ENCODE data around the gene IL31.

The IL31 gene

DNA sequence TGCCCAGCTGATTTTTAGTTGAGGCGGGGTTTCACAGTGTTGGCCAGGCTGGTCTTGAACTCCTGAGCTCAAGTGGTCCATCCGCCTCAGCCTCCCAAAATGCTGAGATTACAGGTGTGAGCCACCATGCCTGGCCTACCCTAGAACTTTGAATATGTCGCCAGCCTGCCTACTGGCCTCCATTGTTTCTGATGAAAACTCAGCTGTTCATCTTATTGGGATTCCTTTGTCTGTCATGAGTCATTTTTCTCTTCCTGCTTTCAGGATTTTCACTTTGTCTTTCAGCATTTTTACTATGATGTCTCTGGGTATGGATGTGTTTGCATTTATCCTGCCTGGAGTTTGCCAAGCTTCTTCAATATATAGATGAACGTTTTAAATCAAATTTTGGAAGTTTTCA lies 21.4 kb upstream of the IL31 start:
- H3K4me3 ChIP-seq (ENCODE audit: low read depth, low read length), result no peak overlapping the region
- peaks cover 5% of the 10 kb centered on the region for H3K9me3 ChIP-seq (ENCODE audit: severe bottlenecking)
- no peak overlapping the region for H3K27ac ChIP-seq
- no peaks in the 10 kb centered on the region for H3K27me3 ChIP-seq (ENCODE audit: insufficient read depth, low read depth, severe bottlenecking)
- TF ChIP-seq, protein P1, sequence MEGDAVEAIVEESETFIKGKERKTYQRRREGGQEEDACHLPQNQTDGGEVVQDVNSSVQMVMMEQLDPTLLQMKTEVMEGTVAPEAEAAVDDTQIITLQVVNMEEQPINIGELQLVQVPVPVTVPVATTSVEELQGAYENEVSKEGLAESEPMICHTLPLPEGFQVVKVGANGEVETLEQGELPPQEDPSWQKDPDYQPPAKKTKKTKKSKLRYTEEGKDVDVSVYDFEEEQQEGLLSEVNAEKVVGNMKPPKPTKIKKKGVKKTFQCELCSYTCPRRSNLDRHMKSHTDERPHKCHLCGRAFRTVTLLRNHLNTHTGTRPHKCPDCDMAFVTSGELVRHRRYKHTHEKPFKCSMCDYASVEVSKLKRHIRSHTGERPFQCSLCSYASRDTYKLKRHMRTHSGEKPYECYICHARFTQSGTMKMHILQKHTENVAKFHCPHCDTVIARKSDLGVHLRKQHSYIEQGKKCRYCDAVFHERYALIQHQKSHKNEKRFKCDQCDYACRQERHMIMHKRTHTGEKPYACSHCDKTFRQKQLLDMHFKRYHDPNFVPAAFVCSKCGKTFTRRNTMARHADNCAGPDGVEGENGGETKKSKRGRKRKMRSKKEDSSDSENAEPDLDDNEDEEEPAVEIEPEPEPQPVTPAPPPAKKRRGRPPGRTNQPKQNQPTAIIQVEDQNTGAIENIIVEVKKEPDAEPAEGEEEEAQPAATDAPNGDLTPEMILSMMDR (IDR thresholded peaks at IDR 0.05; ENCODE audit: low read depth, low read length), result no peak
- no peak for DNase-seq
- H3K36me3 ChIP-seq, result no peaks in the 10 kb centered on the region

DNA sequence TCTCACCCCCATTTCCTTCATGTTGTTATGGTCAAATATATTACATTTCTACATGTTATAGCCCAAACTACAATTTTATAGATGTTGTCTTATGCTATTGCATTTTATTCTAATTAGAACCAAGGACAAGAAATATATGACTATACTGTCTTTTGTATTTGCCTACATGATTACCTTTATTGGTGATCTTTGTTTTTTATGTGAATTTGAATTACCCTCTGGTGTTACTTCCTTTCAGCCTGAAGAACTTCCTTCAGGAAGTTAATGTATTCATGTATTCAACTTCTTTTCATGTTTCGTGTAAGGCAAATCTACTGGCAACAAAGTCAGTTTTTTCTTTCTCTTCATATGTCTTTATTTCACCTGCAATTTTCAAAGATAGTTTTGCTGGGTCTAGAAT lies 20.8 kb upstream of the IL31 start:
- TF ChIP-seq, protein P1 (IDR thresholded peaks at IDR 0.05; ENCODE audit: low read depth, low read length), result no peak
- Histone ChIP-seq H3K27ac (no peak overlapping the region), H3K4me3 (ENCODE audit: low read depth, low read length) (no peak overlapping the region), H3K9me3 (ENCODE audit: severe bottlenecking) (peaks cover 5% of the 10 kb centered on the region), H3K27me3 (ENCODE audit: insufficient read depth, low read depth, severe bottlenecking) (no peaks in the 10 kb centered on the region), H3K36me3 (no peaks in the 10 kb centered on the region)
- DNase-seq, result no peak

DNA sequence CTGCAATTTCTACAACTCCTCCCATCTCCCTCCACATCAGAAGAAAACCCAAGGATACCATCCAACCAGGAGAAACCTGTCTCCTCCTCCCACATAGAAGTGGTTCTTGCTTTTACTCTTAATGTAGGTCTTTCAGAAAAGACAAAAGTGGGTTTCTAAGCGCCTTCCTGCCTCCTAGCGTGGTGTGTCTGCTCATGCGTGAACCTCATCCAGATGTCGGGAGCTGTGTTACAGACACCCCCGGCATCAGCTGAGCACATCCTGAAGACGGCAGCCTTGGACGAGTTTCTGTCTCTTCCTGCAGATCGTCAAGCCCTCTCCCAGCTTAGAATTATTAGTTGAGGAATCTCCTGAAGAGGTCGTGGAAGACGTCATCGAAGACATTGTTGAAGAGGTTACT lies 18.4 kb upstream of the IL31 start:
- Histone ChIP-seq H3K9me3 (ENCODE audit: severe bottlenecking) (peaks cover 5% of the 10 kb centered on the region), H3K36me3 (no peaks in the 10 kb centered on the region), H3K27ac (no peak overlapping the region), H3K4me3 (ENCODE audit: low read depth, low read length) (no peak overlapping the region), H3K27me3 (ENCODE audit: insufficient read depth, low read depth, severe bottlenecking) (no peaks in the 10 kb centered on the region)
- TF ChIP-seq, protein P1 (IDR thresholded peaks at IDR 0.05; ENCODE audit: low read depth, low read length), result no peak
- no peak for DNase-seq

DNA sequence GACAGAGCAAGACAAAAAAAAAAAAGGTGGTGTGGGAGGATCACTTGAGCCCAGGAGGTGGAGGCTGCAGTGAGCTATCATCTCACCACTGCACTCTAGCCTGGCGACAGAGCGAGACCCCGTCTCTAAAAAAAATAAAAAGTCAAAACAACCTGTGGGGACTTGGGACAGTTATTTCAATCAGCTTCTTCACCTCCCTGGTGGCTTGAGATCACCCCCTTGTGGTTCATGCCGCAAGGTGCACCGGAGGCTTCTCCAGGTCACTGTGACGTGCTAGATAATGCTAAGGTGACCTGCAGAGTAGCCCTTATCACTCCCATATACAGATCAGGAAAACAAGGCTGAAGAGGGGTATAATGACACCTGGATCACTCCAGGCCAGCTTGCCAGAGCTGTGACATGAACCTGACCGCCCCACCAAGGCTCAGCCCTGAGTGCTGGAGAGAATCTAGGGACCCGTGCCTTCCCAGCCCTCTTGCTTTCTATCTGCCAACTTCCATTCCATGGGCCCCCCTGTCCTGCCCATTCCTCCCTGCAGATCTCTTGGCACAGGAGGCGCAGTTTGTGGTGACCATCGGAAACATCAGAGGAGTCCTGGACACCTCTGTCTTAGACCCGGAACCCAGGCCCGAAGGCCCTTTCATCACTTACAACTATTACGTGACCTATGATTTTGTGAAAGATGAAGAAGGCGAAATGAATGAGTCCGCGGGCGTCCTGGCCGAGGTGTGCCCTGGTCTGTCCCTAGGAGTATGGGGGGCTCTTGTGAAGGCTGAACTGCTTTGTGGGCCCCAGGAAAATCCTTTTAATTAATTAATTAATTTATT lies 17.0 kb upstream of the IL31 start:
- peak; percentile 82 for DNase-seq
- TF ChIP-seq, protein P1 (IDR thresholded peaks at IDR 0.05; ENCODE audit: low read depth, low read length), result peak; percentile 86
- H3K27me3 ChIP-seq (ENCODE audit: insufficient read depth, low read depth, severe bottlenecking), result no peaks in the 10 kb centered on the region
- H3K27ac ChIP-seq, result no peak overlapping the region
- peaks cover 5% of the 10 kb centered on the region for H3K9me3 ChIP-seq (ENCODE audit: severe bottlenecking)
- H3K4me3 ChIP-seq (ENCODE audit: low read depth, low read length), result no peak overlapping the region
- H3K36me3 ChIP-seq, result no peaks in the 10 kb centered on the region

DNA sequence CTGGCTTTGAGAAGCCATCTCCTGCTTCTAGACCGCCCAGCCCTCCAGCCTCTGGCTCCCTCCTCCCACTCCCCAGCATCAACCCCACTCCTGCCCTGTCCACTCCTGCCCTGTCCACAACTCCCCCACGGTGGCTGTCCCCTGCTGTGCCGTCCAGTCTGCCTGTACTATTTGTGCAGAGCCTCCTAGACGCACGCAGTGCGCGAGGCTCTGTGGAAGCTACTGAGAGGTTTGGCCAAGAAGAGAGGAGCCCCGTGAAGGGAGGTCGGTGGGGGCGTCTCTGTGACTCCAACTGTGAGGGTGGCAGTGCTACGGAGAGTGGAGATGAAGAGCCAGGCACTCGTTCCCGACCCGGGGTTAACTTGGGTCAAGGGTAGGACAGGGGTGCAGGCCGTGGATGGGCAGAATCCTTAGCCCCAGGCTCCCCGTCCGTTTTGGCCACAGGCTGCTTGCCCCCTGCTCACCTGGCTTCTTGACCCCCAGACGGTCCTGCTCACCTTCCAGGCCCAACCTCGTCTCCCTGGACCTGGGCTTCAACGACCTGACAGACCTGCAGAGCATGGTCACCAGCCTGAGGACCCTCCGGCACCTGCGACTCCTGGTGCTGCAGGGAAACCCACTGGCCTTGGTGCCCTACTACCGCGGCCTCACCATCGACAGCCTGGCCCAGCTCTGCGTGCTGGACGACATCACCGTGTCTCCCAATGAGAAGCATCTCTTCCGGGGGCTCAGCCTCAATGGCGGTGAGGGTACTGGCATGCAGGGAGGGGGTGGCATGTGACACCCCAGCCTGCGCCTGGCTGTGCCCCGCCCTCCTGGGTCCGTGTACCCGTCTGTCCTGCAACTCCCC lies 15.8 kb upstream of the IL31 start:
- H3K9me3 ChIP-seq (ENCODE audit: severe bottlenecking), result no peaks in the 10 kb centered on the region
- no peaks in the 10 kb centered on the region for H3K27me3 ChIP-seq (ENCODE audit: insufficient read depth, low read depth, severe bottlenecking)
- DNase-seq, result no peak
- TF ChIP-seq, protein P1 (IDR thresholded peaks at IDR 0.05; ENCODE audit: low read depth, low read length), result no peak
- H3K27ac ChIP-seq, result no peak overlapping the region
- H3K4me3 ChIP-seq (ENCODE audit: low read depth, low read length), result no peak overlapping the region
- no peaks in the 10 kb centered on the region for H3K36me3 ChIP-seq

Data from WERI-Rb-1 (cell line).